Stimulated activated CD4-positive, alpha-beta T cell treated with anti-CD3 and anti-CD28 coated beads, Interleukin-15, amount 100 ng/mL, for 24 hours (primary cell): ENCODE measurements around the gene NBL1.
"Not testable (repeated sequence)": the region's sequence is repeated elsewhere in the genome, so short reads cannot be mapped to it uniquely, and the experiment has no call there.

ENCODE experiments used
- DNase-seq: peaks from one replicate; pipeline ENCODE4 v3.0.0-alpha.2; 2020

NBL1 gene

GRCh38 chr1:19623523-19623922, 20.6 kb upstream of the NBL1 start:
- no peak for DNase-seq

DNA sequence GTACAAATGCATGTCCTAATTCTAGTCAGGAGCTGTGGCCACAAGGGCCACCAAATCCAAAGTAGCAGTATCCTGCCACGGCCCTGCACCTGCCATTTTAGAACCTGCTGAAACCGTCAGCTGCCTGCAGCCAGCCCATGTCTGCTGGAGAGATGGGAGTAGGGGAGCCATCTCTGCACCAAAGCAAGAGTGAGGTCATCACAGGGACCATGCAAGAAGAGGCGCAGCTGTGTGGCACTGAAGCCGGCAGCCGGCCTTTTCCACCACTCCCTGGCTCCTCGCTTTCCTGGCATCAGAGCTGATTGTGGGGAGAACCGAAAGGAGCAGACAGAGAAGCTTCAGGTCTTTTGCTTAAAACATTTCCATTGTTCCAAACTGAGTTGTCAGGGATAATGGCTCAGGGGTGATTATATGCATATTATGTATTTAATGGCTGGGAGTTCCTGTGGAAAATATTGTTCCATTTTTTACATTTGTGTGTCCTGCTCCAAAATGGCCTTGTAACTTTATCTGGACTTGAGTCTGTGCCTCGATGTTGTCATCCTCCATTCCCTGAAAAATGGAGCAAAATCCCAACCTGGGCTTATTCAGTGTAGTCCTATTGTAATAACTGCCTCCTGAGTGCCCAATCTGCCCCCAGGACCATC, 18.7 kb upstream of the NBL1 start:
- DNase-seq, result no peak

DNA sequence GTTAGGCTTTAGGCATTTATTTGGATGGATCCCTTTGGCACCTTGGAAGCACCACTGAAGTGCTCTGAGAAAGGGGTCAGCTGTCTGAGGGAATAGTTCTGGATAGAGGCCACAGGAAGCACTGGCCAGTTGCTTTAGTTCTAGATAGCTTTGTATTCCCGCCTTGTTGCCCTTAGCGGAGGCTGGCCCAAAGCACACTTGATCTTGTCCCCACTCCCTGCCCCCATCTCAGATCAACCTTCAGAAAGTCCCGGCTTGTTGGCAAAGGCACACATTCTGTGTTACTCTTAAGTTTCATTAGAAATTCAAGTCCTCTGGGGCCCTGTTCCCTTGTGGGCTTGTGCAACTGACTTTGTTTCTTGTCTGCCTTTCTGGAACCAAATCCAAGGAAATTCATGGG, 15.2 kb upstream of the NBL1 start:
- DNase-seq, result no peak

- no peak for DNase-seq
Observed at GRCh38 chr1:19629357-19629756, 14.8 kb upstream of the NBL1 start.

- DNase-seq, result not testable (repeated sequence)
Observed at GRCh38 chr1:19630192-19630591, 13.9 kb upstream of the NBL1 start.

- no peak for DNase-seq
Observed at GRCh38 chr1:19630720-19631395, 13.3 kb upstream of the NBL1 start.

DNA sequence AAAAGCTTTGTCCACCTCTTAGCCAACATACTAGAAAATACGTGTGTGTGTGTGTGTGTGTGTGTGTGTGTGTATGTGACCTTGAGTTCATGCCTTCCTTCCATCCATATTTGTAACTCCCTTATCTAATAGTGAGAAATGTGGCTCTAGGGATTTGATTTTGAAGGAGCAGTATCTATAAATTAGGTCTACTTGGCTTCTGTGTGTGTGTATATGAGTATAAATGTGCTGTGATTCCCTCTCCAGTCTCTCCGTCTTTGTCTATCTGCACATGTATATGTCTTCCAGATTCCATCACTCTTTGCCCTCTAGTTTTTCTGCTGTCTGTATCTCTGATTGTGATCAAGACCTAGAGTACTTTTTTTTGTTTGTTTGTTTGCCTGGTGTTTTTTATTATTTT, 11.9 kb upstream of the NBL1 start:
- no peak for DNase-seq

DNA sequence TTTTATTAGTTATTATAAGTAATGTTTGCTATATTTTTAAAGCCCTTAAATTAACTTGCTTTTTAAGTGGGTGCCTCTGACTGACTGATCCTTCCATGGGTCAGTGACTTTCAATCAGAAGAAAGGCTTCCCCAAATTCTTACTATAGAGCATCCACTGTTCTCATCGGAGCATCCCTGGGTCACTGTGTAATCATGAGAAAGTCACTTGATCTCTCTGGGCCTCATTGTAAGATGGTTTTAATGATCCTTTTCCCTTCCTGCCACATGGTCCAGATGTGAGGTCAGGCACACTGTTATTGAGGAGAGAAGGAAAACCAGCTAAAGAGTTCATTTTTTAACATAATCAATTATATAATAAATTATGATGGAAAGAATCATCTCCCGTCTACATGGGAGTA, 11.0 kb upstream of the NBL1 start:
- DNase-seq, result no peak

- DNase-seq, result not testable (repeated sequence)
Observed at GRCh38 chr1:19635064-19635463, 9.0 kb upstream of the NBL1 start.

DNA sequence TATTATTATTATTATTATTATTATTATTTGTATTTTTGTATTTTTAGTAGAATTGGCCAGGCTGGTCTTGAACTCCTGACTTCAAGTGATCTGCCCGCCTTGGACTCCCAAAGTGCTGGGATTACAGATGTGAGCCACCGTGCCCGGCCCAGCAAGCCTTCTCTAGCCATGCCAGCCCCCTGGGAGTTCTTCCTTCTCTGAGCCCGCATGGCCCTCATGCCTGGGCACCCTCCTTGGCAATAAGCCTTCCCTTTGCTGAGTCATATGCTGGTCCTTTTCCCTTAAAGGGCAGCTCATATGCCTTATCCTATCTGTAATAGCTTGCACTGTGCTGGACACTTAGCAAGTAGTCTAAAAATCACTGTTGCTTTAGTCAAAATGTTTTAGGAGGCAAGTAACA, 8.5 kb upstream of the NBL1 start:
- no peak for DNase-seq

- no peak for DNase-seq
Observed at GRCh38 chr1:19636065-19636464, 8.0 kb upstream of the NBL1 start.

GRCh38 chr1:19636749-19637148, 7.4 kb upstream of the NBL1 start:
- not testable (repeated sequence) for DNase-seq

GRCh38 chr1:19637606-19638005, 6.5 kb upstream of the NBL1 start:
- DNase-seq, result no peak

DNA sequence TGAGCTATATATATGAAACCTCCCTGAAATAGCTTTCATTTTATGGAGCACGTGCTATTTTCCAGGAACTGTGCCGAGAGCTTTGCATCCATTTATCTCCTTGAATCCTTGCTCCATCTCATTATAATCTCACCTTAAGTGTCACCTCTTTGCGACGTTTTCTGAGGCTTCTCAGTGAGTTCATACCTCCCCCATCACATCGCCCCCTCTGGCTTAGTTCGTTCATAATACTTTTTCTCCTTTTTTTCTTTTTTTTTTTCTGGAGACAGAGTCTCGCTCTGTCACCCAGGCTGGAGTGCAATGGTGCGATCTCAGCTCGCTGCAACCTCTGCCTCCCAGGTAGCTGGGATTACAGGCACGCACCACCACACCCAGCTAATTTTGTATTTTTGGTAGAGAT, 4.9 kb upstream of the NBL1 start:
- not testable (repeated sequence) for DNase-seq

DNA sequence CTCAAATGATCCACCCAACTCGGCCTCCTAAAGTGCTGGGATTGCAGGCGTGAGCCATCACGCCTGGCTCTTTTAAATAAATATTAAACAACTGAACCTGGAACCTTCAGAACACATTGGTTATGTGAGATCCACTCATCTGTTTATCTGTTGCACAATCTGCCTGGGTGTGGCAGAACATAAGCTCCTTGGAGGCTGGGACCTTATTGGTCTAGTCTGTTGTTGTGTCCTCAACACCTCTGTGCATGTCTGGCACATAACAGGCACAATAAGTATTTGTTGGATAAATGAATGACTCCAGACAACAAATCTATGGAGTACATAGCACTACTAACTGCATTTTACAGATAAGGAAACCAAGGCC, 4.1 kb upstream of the NBL1 start:
- no peak for DNase-seq

GRCh38 chr1:19640363-19641316, 3.5 kb upstream of the NBL1 start:
- no peak for DNase-seq

- peak; percentile 22 for DNase-seq
Observed at GRCh38 chr1:19643121-19643520, 990 bp upstream of the NBL1 start.

DNA sequence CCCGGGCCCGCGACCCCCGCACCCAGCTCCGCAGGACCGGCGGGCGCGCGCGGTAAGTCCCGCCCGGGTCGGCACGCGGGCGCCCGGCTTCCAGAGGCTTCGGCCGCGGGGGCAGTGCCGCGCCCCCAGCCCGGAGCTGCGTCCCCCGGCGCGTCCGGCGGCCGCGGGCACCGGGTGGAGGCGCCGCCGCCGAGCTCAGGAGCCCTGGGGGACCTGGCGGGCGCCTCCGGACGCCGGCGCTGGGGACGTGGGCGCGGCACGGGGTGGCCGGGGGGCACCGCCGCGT, 227 bp downstream of the NBL1 start:
- no peak for DNase-seq

GRCh38 chr1:19644681-19645410, 735 bp downstream of the NBL1 start:
- peak; percentile 72 for DNase-seq

- no peak for DNase-seq
Observed at GRCh38 chr1:19645411-19646251, 1.5 kb downstream of the NBL1 start.

DNA sequence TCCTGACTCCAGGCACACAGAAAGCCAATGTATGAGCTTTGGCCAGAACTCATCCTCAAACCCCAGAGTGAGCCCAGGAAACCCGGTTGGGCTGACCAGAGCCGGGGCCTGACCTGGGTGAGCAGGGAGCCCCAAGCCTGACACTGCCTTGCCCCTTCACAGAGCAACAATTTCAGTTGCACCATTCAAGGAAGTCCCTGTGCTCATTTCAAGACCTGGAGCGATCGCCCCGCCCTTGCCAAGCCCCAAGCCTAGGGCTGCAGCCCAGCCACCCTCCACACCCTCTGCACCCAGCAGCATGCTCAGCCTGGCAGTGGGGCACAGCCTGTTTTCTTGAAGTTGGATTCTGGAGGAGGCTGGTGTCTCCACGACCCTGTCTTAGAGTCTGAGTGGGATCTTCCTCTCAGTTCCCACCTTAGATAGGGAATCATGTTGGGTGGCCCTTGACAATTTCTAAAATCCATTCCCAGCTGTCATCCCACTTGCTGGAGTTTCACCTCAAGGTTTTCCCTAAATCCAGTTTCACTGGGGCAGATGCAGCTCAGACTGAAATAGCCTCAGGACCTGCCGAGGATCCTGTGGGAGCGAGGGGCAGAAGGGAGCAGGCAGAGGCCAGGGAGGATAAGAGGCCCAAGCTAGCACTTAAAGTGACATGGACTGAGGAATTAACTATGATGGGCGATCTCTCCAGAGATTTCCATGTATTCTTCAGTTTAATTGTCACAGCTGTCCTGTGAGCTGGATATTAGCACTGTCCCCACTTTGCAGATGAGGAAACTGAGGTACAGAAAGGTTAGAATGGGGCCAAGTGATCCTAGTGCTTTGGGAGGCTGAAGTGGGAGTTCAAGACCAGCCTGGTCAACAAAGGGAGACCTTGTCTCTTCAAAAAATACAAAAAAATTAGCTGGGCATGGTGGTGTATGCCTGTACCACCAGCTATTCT, 2.5 kb downstream of the NBL1 start:
- DNase-seq, result peak; percentile 27
